EH (cell line): ENCODE results near the gene RBM23.
A peak's percentile ranks its signal among the peaks of the same experiment; 100 is the strongest.
"Not testable (repeated sequence)": the region's sequence is repeated elsewhere in the genome, so short reads cannot be mapped to it uniquely, and the experiment has no call there.

ENCODE experiments used
- DNase-seq: peaks from one replicate; pipeline ENCODE4 v3.0.0-alpha.2; 2015; ENCODE audit warnings: low read depth

Gene RBM23

DNA sequence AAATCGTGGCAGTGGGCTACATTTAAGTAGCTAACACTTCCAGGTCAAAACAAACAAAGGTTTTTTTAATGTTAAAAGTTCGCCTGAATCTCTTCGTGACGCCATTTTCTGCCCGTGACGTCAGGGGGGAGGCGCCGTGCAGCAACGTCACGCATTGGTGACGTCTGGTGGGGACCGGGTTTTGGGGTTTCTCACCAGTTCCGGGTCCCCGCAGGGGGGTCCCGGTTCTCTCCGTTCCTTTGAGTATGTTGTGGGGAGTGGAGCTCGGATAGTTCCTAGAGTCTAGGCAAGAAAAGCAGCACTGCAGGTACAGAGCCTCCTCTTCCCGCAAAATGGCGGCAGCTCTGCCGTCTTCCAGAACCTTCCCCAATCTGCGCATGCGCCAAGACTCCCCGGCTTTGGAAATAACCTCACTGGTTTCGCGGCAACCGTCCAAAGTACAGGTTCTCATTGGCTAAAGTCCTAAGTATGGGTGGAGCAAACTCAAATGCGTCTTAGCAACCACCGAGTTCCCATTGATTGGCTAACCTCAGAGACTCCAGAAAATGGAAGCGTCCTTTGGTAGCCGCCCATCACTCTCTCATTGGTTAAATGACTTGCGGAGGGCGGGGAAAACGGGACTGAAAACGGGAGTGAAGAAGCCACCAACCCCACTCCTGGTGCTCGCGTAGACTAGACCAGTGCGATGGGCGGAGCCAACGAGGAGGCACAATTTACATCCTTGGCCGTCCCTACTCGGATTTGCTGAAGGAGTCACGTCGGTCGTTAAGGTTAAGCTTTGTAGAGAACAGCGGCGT lies at the start of gene RBM23:
RBM23 (minus strand) TSS at position 346 of the 797 bp plus-strand sequence.
- peak; percentile 100 for DNase-seq

DNA sequence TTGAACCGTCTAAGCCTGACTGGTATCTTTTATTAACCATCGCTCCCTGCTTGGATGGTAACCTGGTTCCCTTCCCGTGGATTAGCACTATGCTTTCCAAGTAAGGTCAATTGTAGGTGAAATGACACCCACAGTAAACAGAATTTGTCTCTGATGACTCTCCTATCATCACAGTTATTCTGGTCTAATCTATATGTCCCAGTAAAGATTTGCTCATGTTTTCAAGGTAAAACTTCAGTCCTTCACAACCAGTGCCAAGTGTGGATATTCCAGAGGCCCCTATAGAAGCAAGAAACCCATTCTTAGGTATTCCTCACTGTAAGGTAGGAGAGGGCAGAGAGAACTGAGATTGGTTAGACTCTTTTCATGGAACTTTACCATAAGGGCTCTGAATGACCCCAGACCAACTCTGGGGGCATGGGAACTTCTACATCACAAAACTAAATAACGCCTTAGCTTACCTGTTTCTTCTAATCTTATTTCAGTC lies 47.9 kb upstream of the RBM23 start:
- no peak for DNase-seq

DNA sequence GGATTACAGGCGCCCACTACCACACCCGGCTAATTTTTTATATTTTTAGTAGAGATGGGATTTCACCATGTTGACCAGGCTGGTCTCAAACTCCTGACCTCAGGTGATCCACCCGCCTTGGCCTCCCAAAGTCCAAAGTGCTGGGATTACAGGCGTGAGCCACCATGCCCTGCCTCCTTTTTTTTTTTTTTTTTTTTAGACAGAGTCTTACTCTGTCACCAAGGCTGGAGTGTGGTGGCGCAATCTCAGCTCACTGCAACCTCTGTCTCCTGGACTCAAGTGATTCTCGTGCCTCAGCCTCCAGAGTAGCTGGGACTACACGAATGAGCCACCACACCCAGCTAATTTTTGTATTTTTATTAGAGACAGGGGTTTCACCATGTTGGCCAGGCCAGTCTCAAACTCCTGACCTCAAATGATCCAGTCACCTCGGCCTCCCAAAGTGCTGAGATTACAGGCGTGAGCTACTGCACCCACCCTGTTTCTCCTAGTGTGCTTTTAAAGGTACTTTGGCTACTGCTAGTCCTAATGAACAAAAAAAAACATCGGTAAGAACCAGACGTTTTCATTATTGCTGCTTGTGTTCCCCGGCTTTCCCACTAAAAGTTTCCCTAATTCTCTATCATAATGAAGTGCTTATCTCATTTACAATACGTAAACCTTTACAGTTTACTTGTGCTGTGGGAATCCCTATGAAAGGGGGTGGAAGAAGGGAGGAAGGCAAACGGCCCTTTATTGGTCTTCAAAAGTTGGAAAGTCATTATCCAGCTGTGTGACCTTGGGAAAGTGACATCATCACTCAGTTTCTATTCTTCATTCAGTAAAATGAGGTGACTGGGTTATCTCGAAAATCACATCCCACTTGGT lies 47.2 kb upstream of the RBM23 start:
- DNase-seq, result peak; percentile 24

DNA sequence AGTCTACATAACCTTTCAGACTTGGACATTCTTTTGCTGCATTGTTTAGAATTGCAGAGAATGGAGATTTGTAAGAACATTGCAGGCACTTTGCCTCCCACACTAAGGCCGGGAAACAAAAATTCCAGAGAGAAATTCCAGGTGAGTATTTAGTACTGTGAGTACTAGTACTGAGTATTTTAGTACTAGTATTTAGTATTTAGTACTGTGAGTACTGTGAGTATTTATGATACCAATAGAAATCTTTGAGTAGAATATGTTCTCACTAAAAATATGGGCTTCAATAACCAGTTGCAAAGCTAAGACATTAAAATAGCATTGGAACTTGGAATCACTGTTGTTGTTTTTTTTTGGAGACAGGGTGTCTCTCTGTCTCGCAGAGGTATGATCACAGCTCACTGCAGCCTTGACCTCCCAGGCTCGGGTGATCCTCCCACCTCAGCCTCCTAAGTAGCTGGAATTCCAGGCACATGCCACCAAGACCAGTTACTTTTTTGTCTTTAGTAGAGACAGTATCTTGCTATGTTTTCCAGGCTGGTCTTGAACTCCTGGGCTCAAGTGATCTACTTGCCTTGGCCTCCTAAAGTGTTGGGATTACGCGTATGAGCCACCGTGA lies 43.2 kb upstream of the RBM23 start:
- no peak for DNase-seq

DNA sequence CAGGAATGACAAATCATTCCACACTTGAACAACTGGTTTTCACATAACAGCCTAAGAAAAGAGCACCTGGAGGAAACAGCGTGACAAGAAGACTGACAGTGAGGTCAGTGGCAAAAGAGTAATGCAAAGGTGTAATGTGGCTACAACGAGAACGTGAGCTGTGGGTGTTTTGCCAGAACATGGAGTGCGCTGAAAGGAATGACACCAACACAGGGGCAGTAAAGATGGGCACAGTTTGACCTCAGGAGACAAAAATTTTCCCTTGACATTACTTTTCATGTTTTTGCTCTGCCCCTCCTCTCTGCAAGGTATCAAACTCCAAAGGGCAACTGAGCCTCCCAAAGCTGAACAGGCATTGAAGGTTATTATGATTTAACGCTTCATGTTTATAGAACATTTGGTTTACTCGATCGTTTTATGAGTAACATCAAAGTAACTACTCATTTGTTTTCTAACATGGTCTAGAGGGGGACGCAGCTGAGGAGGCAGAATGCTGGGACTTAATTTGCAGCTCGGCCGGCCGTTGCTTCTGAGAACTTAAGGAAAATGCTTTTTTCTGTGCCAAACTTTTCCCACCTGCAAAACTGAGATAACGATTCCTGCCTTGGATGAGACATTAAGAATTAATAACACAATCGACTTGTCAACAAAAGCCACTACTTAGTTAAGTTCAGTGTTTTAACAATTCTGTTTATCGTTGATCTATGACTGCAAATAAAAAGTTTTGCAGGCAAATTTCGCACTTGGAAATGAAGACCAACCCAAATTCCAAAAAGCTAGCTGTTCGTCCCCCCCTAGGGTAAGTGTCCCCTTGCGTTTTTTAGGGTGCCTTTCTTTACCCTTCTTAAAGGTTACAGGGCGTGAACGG lies 37.0 kb upstream of the RBM23 start:
- peak; percentile 18 for DNase-seq

DNA sequence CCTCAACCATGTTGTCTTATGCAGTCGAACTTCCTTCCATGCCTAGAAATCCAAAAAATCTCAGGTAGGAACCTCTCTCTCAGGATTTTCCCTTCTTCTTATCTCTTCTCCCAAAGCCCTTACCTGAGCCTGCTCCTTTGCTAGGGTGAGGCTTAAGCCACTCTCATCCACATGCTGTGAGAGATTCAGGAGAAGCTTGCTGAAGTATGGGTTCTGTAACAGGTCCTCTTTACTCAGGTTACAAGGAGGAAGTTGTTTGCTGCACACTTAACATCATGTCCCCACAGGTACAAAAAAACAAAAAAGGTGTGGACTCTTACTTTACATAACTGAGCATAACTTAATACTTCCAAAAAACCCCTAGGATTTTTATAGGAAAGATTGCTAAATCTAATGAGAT lies 33.5 kb upstream of the RBM23 start:
- DNase-seq, result no peak

DNA sequence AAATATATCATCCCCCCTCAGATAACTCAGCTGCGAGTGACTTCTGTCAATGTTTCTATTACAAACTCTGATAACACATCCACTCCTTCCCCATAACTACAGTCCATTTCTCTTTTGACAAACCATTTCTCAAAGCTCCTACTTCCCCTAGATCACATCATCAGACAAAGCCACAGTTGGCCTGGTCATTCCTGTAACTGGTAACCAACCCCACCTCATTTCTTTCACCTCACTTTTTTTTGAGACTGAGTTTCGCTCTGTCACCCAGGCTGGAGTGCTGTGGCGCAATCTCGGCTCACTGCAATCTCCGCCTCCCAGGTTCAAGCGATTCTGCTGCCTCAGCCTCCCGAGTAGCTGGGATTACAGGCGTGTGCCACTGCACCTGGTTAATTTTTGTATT lies 32.8 kb upstream of the RBM23 start:
- DNase-seq, result not testable (repeated sequence)

DNA sequence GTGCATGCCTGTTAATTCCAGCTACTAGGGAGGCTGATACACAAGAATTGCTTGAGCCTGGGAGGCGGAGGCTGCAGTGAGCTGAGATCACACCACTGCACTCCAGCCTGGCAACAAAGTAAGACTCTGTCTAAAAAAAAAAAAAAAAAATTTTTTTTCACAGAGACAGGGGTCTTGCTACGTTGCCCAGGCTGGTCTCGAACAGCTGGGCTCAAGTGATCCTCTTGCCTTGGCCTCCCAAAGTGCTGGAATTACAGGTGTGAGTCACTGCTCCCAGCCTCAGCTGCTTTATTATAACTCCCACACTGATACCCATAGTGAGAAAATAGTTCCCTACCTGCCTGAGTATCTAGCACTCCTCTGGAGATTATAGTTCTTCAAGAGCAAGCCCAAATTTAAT lies 26.7 kb upstream of the RBM23 start:
- no peak for DNase-seq

DNA sequence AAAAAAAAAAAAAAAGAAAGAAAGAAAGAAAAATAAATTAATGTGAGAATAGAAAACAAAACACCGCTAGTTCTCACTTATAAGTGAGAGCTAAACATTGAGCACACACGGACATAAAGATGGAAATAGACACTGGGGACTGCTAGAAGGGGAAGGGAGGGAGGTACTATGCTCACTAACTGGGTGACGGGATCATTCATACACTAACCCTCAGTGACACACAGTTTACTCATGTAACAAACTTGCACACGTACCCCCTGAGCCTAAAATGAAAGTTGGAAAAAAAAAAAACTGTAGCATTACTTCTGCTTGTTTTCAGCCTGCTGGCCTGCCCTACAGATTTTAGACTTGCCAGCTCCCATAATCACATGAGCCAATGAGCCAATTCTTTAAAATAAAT lies 20.7 kb upstream of the RBM23 start:
- DNase-seq, result peak; percentile 57

DNA sequence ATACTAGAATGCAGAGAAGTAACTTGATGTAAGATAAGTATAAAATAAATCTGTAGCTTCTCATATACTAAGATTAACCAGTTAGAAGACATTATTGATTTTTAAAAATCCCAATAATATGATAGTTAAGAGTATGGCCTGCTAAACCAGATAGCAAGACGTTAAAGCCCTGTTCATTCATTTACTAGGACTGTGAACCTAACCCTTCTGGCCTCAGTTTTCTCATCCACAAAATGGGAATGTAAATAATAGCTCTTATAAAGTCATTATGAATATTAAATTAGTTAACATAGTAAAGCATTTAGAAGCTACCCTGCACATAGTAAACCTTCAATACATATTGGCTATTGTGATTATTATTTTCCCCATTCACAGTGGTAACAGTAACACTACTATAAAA lies 16.2 kb upstream of the RBM23 start:
- DNase-seq, result no peak

DNA sequence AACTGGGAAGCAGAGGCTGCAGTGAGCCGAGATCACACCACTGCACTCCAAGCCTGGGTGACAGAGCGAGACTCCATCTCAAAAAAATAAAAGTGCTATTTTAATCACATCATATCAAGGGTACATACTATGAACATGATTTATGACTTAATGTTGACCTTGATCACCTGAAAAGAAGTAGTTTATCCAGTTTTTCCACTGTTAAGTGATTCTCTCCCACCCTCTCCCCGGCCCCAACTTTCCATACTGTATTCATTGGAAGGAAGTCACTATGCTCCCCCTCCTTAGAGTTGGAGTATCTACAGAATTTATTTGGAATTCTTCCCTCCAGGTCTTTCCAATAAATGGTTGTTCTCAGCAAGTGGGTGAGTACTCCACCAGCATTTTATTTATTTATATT lies 13.2 kb upstream of the RBM23 start:
- no peak for DNase-seq

DNA sequence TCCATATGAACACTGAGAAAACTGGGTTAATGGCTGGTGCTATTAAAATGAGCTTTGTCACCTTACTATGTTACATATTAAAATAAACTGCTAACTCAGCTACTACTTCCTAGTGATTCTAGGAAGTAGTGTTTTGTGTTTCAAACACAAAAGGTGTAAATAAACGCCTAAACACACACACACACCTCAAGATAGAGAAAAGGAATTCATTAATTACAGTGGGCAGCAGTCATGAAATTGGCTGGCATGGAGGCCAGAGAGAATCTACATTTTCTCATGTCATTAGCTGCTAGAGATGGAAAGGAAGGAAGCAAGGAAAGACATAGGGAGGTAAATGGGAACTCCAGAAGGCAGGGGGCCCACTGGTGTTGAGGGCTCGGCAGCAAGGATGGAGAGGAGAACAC lies 11.0 kb upstream of the RBM23 start:
- DNase-seq, result no peak

DNA sequence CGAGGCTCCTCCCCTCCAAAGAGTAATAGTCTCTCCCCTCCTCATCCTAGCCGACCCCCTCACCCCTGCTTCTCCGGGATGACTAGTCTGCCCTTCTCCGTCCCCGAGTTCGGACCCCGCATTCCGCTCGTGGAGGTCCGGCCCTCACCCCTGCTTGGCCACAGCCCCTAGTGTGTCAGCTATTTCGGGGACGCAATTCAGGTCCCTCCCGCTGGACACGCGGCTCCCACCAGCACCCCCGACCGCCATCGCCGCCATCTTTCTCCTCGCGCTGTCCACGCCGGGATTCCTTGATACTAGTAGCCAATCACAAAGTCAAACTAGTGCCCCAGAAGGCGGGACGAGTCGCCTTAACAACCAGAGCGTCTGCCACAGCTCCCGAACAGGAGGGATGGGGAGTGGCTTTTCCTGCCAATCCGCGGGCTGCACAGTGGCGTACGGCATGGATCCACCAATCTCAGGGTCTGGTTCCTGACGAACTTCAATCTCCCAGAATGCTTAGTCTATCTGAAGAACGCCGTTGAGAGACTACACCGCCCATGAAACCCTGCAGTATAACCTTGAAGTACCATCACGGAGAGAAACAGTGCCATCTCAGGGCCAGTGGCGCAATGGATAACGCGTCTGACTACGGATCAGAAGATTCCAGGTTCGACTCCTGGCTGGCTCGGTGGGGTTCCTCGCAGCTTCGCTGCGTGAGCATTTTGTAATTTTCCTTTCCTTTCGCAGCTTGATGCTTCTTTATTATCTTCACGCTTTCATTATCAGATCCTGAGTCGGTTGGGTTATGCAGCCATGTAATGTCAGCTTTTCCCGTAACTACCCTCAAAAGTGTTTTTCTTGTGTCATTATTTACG lies 10.4 kb upstream of the RBM23 start, which contains the start of gene PRMT5:
PRMT5 (minus strand) TSS at position 273 of the 857 bp plus-strand sequence; CDS start at position 258, 15 bp downstream.
- DNase-seq, result peak; percentile 100

DNA sequence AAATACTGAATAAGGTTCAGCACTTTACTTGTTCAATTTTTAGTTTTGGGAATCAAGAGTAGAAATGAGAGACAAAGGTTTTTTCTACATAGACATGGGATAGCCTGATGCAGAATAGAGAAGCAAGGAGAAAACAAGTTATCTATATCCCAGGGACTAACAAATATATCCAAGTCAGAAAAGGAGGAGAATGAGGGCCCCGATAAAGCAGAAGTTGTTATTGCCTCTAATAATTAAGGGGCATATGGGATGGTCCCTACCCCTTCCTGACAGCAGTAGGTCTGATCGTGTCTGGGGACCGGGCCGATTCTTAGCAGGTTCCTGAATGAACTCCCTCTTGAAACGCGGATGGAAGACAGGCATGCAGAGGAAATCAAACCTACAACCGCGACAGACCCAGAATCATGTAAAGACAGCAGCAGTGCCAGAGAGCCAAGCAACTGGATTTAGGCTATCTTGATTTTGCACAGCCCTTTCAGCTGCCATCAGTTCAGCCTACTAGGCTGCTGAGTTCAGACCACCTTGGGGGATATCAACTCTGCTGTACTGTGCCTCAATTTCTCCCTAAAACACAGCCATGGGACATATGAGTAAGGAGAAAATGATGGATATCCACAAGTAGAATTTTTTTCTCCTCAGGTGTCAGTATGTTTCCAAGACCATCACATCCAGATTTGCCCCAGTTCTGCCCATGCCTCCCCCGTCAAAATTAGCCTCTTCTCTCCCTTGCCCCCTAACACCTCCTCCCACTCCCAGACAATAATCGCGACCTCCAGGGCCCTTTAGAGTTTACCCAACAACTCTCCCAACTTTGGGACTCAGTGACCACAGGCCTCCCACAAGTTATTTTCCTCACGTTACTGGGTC lies 9.5 kb upstream of the RBM23 start:
- DNase-seq, result peak; percentile 13

DNA sequence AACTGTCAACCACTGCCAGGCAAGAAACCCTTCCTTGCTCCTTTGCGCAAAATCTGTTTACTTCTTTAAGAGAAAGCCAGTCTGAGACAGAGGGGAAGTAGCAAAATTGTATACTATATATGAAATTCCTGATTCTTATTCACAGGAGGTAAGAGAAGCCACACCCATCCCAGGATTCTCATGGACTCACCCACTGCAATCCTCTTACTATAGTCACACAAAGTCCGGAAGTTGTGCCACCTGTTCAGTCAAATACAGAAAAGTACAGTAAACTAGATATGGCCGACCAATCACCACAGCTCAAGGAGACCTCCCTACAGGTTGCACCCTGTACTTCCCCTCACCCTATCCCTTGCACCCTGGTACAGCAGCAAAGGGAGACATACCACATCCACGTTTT lies 7.4 kb upstream of the RBM23 start:
- peak; percentile 20 for DNase-seq

DNA sequence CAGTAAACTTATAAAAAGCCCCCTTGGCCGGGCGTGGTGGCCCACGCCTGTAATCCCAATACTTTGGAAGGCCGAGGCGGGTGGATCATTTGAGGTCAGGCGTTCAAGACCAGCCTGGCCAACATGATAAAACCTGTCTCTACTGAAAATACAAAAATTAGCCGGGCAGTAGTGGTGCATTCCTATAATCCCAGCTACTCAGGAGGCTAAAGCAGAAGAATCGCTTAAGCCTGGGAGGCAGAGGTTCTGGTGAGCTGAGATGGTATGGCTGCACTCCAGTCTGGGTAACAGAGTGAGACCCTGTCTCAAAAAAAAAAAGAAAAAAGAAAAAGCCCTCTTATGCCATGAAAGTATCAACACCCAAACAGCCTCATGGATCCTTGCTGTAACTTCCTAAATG lies 6.6 kb upstream of the RBM23 start:
- no peak for DNase-seq

DNA sequence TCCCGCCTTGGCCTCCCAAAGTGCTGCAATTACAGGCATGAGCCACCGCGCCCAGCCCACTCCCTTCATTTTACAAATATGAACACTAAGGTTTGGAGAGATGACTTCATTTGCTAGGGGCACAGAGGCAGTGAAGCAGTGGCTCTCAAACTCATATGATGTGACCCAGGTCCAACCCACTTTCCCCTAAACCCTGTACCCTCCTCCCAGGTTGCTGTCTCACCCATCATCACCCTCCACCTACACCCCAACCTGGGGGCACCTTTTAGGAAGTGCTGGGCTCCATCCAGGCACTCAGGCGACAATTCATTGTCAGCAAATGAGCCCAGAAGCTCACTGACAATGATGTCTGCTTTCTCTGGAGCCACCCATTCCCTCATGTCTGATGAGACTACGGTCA lies 4.8 kb upstream of the RBM23 start:
- DNase-seq, result no peak

DNA sequence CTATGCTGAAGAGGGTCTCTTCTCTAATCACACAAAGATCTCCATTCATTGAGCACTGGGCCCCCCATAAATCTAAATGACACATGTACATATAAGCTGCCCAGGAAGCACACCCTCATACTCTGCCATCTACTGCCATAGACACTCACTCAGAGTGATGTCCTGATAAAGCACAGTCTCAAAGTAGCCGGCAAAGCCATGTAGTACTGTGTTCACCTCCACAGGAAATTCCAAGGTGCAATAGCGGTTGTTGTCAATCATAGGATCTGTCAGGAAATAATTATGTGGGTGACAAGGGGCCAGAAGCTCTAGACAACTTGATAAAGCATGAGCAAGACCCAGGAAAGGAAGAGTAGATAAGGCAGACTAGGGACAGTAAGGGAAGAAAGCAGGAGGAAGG lies 3.3 kb upstream of the RBM23 start:
- DNase-seq, result no peak

DNA sequence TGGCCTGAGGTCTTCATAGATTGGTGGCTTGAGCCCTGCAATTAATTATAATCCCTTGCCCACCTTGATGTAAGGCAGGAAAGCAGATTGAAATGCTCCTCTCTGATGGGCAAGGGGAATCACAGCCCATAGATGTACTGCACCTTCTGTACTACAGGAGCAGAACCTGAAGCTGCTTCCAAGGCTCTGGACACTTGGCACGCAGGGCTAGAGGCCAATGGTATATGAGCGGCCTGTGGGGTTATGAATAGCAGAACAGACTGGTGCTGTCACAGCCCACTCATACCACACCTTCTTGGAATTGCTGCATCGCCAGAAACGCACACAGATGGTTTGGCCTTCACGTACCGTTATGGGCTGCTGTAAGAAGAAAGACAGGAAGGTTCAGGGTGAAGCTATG lies 1.7 kb upstream of the RBM23 start:
- no peak for DNase-seq

DNA sequence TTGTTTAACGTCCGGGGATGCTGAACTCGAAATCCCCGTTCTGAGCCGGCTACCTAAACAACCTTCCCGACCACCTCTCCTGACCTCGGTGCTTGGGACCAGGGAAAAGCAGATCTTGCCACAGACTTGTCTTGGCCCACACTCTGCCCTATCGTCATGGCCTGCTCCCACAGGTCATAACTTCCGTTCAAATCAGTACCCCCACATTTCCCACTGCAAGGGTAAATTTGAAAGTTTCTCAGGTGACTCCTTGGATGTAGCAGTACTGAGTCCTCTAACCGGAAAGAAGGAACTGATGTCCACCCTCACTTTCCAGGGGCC lies 612 bp upstream of the RBM23 start:
- no peak for DNase-seq
